ENCODE data around the gene MSL2.
"Not testable (repeated sequence)": the region's sequence is repeated elsewhere in the genome, so short reads cannot be mapped to it uniquely, and the experiment has no call there.

The MSL2 gene

GRCh38 chr3:136141291-136141785 is 54.8 kb downstream of the MSL2 start:
- no peak for DNase-seq

DNA sequence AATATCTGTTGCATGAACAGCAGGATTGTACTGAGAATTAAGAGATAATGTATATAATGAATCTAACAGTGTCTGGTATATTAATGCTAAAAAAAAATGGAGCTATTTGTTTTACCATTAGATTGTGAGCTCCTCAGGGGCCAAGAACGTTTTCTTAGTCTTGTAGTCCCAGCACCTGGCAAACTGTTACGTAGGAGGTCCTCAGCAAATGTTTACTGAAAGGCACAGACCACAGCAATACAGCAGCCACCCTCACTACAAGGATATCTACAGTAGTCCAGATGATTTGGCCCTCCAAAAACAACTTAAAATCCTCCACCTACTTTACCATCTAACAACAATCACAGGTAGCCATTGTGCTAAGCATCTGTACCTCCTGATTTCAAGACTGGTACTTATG is 59.7 kb downstream of the MSL2 start:
- no peak for DNase-seq

- no peak for DNase-seq
These were observed 60.9 kb downstream of the MSL2 start for GRCh38 chr3:136135039-136135802.

- DNase-seq: no peak
These were observed 62.0 kb downstream of the MSL2 start for GRCh38 chr3:136134091-136134490.

DNA sequence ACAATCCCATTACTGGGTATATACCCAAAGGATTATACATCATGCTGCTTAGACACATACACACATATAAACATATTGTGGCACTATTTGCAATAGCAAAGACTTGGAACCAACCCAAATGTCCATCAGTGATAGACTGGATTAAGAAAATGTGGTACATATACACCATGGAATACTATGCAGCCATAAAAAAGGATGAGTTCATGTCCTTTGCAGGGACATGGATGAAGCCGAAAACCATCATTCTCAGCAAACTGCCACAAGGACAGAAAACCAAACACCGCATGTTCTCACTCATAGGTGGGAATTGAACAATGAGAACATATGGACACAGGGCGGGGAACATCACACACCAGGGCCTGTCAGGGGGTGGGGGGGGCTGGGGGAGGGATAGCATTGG is 64.5 kb downstream of the MSL2 start:
- DNase-seq: not testable (repeated sequence)

- no peak for DNase-seq
These were observed 74.1 kb downstream of the MSL2 start for GRCh38 chr3:136122006-136122405.

DNA sequence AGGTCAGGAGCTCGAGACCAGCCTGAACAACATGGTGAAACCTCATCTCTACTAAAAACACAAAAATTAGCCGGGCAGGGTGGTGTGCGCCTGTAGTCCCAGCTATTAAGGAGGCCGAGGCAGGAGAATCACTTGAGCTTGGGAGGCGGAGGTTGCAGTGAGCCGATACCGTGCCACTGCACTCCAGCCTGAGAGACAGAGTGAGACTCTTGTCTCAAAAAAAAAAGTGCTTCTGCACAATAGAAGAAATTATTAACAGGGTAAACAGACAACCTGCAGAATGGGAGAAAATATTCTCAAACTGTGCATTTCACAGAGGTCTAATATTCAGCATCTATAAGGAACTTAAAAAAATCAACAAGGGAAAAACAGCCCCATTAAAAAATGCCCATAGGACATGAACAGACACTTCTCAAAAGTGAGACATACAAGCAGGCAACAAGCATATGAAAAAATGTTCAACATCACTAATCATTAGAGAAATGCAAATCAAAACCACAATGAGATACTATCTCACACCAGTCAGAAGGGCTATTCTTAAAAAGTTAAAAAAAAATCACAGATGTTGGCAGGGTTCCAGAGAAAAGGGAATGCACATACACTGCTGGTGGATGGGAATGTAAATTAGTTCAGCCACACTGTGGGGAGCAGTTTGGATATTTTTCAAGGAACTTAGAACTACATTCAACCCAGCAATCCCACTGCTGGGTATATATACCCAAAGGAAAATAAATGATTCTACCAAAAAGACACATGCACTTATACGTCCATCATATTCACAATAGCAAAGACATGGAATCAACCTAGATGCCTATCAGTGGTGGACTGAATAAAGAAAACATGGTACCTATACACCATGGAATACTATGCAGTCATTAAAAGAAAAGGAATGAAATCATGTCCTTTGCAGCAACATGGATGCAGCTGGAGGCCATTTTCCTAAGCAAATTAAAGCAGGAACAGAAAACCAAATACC is 75.5 kb downstream of the MSL2 start:
- DNase-seq: no peak

DNA sequence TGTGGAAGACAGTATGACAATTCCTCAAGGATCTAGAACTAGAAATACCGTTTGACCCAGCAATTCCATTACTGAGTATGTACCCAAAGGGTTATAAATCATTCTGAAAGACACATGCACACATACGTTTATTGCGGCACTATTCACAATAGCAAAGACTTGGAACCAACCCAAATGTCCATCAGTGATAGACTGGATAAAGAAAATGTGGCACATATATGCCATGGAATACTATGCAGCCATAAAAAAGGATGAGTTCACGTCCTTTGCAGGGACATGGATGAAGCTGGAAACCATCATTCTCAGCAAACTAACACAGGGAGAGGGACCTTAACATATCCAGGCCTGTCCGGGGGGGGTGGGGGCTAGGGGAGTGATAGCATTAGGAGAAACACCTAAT is 76.4 kb downstream of the MSL2 start:
- not testable (repeated sequence) for DNase-seq

- not testable (repeated sequence) for DNase-seq
These were observed 76.8 kb downstream of the MSL2 start for GRCh38 chr3:136119332-136119731.

DNA sequence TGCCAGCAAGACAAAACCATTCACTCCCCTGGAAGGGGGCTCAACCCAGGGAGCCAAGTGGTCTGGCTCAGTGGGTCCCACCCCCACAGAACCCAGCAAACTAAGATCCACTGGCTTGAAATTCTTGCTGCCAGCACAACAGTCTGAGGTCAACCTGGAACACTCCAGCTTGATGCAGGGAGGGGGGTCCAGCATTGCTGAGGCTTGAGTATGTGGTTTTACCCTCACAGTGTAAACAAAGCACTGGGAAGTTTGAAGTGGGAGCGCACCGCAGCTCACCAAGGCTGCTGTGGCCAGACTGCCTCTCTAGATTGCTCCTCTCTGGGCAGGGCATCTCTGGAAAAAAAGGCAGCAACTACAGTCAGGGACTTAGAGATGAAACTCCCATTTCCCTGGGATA is 81.7 kb downstream of the MSL2 start:
- no peak for DNase-seq

- DNase-seq: no peak
These were observed 85.7 kb downstream of the MSL2 start for GRCh38 chr3:136110481-136110880.

- no peak for DNase-seq
These were observed 86.6 kb downstream of the MSL2 start for GRCh38 chr3:136109499-136109898.

GRCh38 chr3:136106101-136106500 is 90.0 kb downstream of the MSL2 start:
- no peak for DNase-seq

DNA sequence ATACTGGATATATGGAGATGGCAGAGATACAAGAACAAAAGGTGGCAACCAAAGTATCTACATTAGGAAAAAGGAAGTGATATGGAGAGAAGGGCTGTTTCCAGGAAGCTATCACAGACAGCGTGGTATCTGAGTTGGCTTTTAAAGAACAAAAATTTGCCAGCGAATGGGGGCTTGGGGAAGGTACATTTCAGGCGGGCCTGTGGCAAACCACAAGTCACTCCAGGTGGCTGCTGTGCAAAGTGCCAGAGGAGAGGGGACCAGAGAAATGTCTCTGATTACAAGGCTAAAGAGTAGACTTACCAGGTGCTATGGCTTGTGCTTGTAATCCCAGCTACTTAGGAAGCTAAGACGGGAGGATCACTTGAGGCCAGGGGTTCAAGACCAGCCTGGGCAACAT is 91.1 kb downstream of the MSL2 start:
- no peak for DNase-seq
